Measurements from ENCODE around the gene CDH15. TPM values are rescaled to one million over a fixed set of nuclear protein-coding genes. Genes with fewer than 3 reads are reported as not detected.

The CDH15 gene
- total and polyA plus RNA-seq, 2 of the 13 experiments (the other 11 are each of a cell fraction or from before 2014, with no cell fraction given), result 0.74 to 2.2 TPM

GRCh38 chr16:89187032-89187769 lies 15.7 kb downstream of the CDH15 start (continued):
- peak; percentile 33; the same call in 1 of the 2 replicates for TF ChIP-seq ZNF800 (CRISPR knock-in tag; IDR thresholded peaks at IDR 0.05)
- TF ChIP-seq ZNF124 (CRISPR knock-in tag; IDR thresholded peaks at IDR 0.05), result no peak
- 0 out of 2 replicates have a peak, but pooled peaks have one; percentile 53 for TF ChIP-seq HNRNPL (IDR thresholded peaks at IDR 0.05; ENCODE audit: low read depth, low read length)
- TF ChIP-seq SNAPC4 (CRISPR knock-in tag; IDR thresholded peaks at IDR 0.05), result no peak
- TF ChIP-seq ZNF337 (CRISPR knock-in tag; IDR thresholded peaks at IDR 0.05; ENCODE audit: borderline replicate concordance, low read depth), result no peak
- no peak for TF ChIP-seq AGO2 (optimal IDR thresholded peaks at IDR 0.05; ENCODE audit: low read depth, low read length)
- no peak for TF ChIP-seq XBP1 (CRISPR knock-in tag; IDR thresholded peaks at IDR 0.05)
- no peak for TF ChIP-seq TCF7L2 (IDR thresholded peaks at IDR 0.05; ENCODE audit: low read depth, low read length)
- no peak for TF ChIP-seq MIER3 (CRISPR knock-in tag; IDR thresholded peaks at IDR 0.05; ENCODE audit: borderline replicate concordance)
- TF ChIP-seq CREB3 (CRISPR knock-in tag; IDR thresholded peaks at IDR 0.05), result no peak
- TF ChIP-seq NFKB2 (CRISPR knock-in tag; IDR thresholded peaks at IDR 0.05; ENCODE audit: borderline replicate concordance), result 0 out of 2 replicates have a peak, but pooled peaks have one; percentile 29
- TF ChIP-seq ZBTB38 (CRISPR knock-in tag; IDR thresholded peaks at IDR 0.05), result 0 out of 2 replicates have a peak, but pooled peaks have one; percentile 1
- peak; percentile 43 for TF ChIP-seq CTCF (CRISPR knock-in tag; IDR thresholded peaks at IDR 0.05)
- no peak for TF ChIP-seq PAF1 (CRISPR knock-in tag; IDR thresholded peaks at IDR 0.05)
- TF ChIP-seq SNAI1 (CRISPR knock-in tag; IDR thresholded peaks at IDR 0.05; ENCODE audit: borderline replicate concordance), result no peak
- TF ChIP-seq TAF1 (CRISPR knock-in tag; IDR thresholded peaks at IDR 0.05), result no peak
- no peak for TF ChIP-seq ZNF12 (CRISPR knock-in tag; IDR thresholded peaks at IDR 0.05)
- TF ChIP-seq SETDB1 (CRISPR knock-in tag; IDR thresholded peaks at IDR 0.05; ENCODE audit: borderline replicate concordance), result no peak
- TF ChIP-seq MYC (CRISPR knock-in tag; IDR thresholded peaks at IDR 0.05; ENCODE audit: borderline replicate concordance), result no peak
- TF ChIP-seq ZNF720 (CRISPR knock-in tag; IDR thresholded peaks at IDR 0.05), result no peak
